Activated T-cell treated with anti-CD3 and anti-CD28 coated beads for 48 hours (primary cell): ENCODE results near the gene NCCRP1.

Experiments
- DNase-seq: peaks from one replicate; pipeline ENCODE4 v3.0.0-alpha.2; 2020; ENCODE audit warnings: low read depth

The NCCRP1 gene

GRCh38 chr19:39165857-39166256 lies 30.9 kb upstream of the NCCRP1 start:
- DNase-seq: no peak

GRCh38 chr19:39166571-39167391 lies 30.0 kb upstream of the NCCRP1 start:
- no peak for DNase-seq

- DNase-seq: no peak
Measured at GRCh38 chr19:39167461-39168257, 29.1 kb upstream of the NCCRP1 start.

- DNase-seq: no peak
Measured at GRCh38 chr19:39168258-39169142, 28.3 kb upstream of the NCCRP1 start.

GRCh38 chr19:39169143-39169810 lies 27.5 kb upstream of the NCCRP1 start:
- DNase-seq: no peak

- DNase-seq: no peak
Measured at GRCh38 chr19:39170386-39171231, 26.2 kb upstream of the NCCRP1 start.

- DNase-seq: no peak
Measured at GRCh38 chr19:39171479-39172465, 25.0 kb upstream of the NCCRP1 start.

- DNase-seq: no peak
Measured at GRCh38 chr19:39172700-39173501, 23.9 kb upstream of the NCCRP1 start.

- DNase-seq: no peak
Measured at GRCh38 chr19:39173502-39173991, 23.2 kb upstream of the NCCRP1 start.

GRCh38 chr19:39174142-39174541 lies 22.6 kb upstream of the NCCRP1 start:
- DNase-seq: no peak

- DNase-seq: no peak
Measured at GRCh38 chr19:39174558-39175544, 21.9 kb upstream of the NCCRP1 start.

GRCh38 chr19:39175564-39175963 lies 21.2 kb upstream of the NCCRP1 start:
- DNase-seq: no peak

- DNase-seq: no peak
Measured at GRCh38 chr19:39177110-39177699, 19.6 kb upstream of the NCCRP1 start.

GRCh38 chr19:39177736-39178135 lies 19.0 kb upstream of the NCCRP1 start:
- no peak for DNase-seq

GRCh38 chr19:39178296-39179006 lies 18.3 kb upstream of the NCCRP1 start:
- no peak for DNase-seq

GRCh38 chr19:39179754-39180153 lies 17.0 kb upstream of the NCCRP1 start:
- no peak for DNase-seq
